ENCODE data around the gene INAVA. TPM values are rescaled to one million over a fixed set of nuclear protein-coding genes. Genes with fewer than 3 reads are reported as not detected.

Gene INAVA
- total and polyA plus RNA-seq, 11 donors, result 0.07 to 0.43 (median 0.11) TPM; not detected in 4

GRCh38 chr1:200872446-200873115 lies 22.1 kb upstream of the INAVA start, which contains the start of gene GPR25:
Gene GPR25, plus strand, starts transcription at chr1:200872981. Its CDS starts 57 bp downstream, at chr1:200873038.
- DNase-seq, result no peak
- intact Hi-C loops (cut with DNase I), result no loop called here
- no peak within 1 kb of the TSS for H3K27ac ChIP-seq
- H3K27me3 ChIP-seq, result peaks cover 18 to 85% (median 39%) of the 10 kb centered on the region in 9 donors
- TF ChIP-seq POLR2A (IDR thresholded peaks at IDR 0.05), result no peak
- TF ChIP-seq, protein P1, sequence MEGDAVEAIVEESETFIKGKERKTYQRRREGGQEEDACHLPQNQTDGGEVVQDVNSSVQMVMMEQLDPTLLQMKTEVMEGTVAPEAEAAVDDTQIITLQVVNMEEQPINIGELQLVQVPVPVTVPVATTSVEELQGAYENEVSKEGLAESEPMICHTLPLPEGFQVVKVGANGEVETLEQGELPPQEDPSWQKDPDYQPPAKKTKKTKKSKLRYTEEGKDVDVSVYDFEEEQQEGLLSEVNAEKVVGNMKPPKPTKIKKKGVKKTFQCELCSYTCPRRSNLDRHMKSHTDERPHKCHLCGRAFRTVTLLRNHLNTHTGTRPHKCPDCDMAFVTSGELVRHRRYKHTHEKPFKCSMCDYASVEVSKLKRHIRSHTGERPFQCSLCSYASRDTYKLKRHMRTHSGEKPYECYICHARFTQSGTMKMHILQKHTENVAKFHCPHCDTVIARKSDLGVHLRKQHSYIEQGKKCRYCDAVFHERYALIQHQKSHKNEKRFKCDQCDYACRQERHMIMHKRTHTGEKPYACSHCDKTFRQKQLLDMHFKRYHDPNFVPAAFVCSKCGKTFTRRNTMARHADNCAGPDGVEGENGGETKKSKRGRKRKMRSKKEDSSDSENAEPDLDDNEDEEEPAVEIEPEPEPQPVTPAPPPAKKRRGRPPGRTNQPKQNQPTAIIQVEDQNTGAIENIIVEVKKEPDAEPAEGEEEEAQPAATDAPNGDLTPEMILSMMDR (IDR thresholded peaks at IDR 0.05), result no peak
- peak in 1 of 4 donors; percentile 37 for ATAC-seq
- WGBS, 4 donors, result 67 to 82% (median 72%) methylated on average over 13 to 23 of the region's 23 CpGs
- no peaks in the 10 kb centered on the region for H3K9me3 ChIP-seq
- H3K36me3 ChIP-seq, result no peaks in the 10 kb centered on the region
- peak within 1 kb of the TSS; percentile 0 to 46 (median 28) for H3K4me3 ChIP-seq
- H3K4me1 ChIP-seq, result peaks cover 3 to 15% (median 10%) of the 10 kb centered on the region in 12 donors

DNA sequence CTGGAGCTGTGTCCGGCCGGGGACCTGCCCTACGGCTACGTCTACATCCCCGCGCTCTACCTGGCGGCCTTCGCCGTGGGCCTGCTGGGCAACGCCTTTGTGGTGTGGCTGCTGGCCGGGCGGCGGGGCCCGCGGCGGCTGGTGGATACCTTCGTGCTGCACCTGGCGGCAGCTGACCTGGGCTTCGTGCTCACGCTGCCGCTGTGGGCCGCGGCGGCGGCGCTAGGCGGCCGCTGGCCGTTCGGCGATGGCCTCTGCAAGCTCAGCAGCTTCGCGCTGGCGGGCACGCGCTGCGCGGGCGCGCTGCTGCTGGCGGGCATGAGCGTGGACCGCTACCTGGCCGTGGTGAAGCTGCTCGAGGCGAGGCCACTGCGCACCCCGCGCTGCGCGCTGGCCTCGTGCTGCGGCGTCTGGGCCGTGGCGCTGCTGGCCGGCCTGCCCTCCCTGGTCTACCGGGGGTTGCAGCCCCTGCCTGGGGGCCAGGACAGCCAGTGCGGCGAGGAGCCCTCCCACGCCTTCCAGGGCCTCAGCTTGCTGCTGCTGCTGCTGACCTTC lies 21.5 kb upstream of the INAVA start:
- intact Hi-C loops (cut with DNase I), result no loop called here
- WGBS, 4 donors, result 3 to 9% (median 6%) methylated on average over 20 to 61 of the region's 61 CpGs
- H3K4me1 ChIP-seq, result peaks cover 3 to 15% (median 10%) of the 10 kb centered on the region in 12 donors
- DNase-seq, result no peak
- ATAC-seq, result peak in 2 of 4 donors; percentile 12 to 19
- H3K9me3 ChIP-seq, result no peaks in the 10 kb centered on the region
- H3K27ac ChIP-seq, result no peak overlapping the region
- H3K36me3 ChIP-seq, result no peaks in the 10 kb centered on the region
- peaks cover 22 to 86% (median 39%) of the 10 kb centered on the region in 9 donors for H3K27me3 ChIP-seq
- peak overlapping the region; percentile 0 to 46 (median 28) for H3K4me3 ChIP-seq
- TF ChIP-seq, protein P1 (IDR thresholded peaks at IDR 0.05), result no peak
- no peak for TF ChIP-seq POLR2A (IDR thresholded peaks at IDR 0.05)

DNA sequence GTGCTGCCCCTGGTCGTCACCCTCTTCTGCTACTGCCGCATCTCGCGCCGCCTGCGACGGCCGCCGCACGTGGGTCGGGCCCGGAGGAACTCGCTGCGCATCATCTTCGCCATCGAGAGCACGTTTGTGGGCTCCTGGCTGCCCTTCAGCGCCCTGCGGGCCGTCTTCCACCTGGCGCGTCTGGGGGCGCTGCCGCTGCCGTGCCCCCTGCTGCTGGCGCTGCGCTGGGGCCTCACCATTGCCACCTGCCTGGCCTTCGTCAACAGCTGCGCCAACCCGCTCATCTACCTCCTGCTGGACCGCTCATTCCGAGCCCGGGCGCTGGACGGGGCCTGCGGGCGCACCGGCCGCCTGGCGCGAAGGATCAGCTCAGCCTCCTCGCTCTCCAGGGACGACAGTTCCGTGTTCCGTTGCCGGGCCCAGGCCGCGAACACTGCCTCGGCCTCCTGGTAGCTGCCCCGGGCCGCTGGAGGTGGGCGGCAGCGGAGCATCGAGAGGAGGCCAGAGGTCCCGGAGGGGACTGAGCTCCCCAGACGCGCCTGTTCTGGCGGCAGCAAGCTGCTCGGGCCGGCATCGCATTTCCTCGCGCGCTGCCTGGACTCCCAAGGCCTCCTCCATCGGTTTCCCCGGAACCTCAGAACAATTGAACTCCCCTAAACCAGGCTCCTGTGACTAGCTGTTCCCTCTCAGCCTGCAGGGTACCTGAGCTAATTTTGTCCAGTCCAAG lies 20.9 kb upstream of the INAVA start:
- H3K4me1 ChIP-seq, result peaks cover 3 to 15% (median 10%) of the 10 kb centered on the region in 12 donors
- 11 to 22% (median 12%) methylated on average over 24 to 66 of the region's 66 CpGs for WGBS, 4 donors
- intact Hi-C loops (cut with DNase I), result no loop called here
- no peak overlapping the region for H3K27ac ChIP-seq
- H3K9me3 ChIP-seq, result no peaks in the 10 kb centered on the region
- DNase-seq (no peak), ATAC-seq (peak in 2 of 4 donors; percentile 27 to 39)
- H3K36me3 ChIP-seq, result no peaks in the 10 kb centered on the region
- peak overlapping the region; percentile 0 to 46 (median 28) for H3K4me3 ChIP-seq
- TF ChIP-seq POLR2A (IDR thresholded peaks at IDR 0.05), result no peak
- TF ChIP-seq, protein P1 (IDR thresholded peaks at IDR 0.05), result no peak
- peaks cover 22 to 87% (median 39%) of the 10 kb centered on the region in 9 donors for H3K27me3 ChIP-seq

- 85 to 92% (median 87%) methylated on average over 6 of the region's 6 CpGs for WGBS, 4 donors
- no peaks in the 10 kb centered on the region for H3K9me3 ChIP-seq
- no peak overlapping the region for H3K27ac ChIP-seq
- ATAC-seq, result no peak
- H3K4me3 ChIP-seq, result no peak overlapping the region
- H3K36me3 ChIP-seq, result no peaks in the 10 kb centered on the region
- peaks cover 22 to 78% (median 37%) of the 10 kb centered on the region in 9 donors for H3K27me3 ChIP-seq
- no peak for DNase-seq
- intact Hi-C loops (cut with DNase I), result no loop called here
- TF ChIP-seq, protein P1 (IDR thresholded peaks at IDR 0.05), result no peak
- TF ChIP-seq POLR2A (IDR thresholded peaks at IDR 0.05), result no peak
- H3K4me1 ChIP-seq, result peaks cover 3 to 15% (median 10%) of the 10 kb centered on the region in 12 donors
Observed at GRCh38 chr1:200874694-200875093, 20.0 kb upstream of the INAVA start.

All from heart left ventricle (tissue), 16 donors.